Measurements from ENCODE around the gene LSP1. TPM values are rescaled to one million over a fixed set of nuclear protein-coding genes. Genes with fewer than 3 reads are reported as not detected.

Gene LSP1
- total RNA-seq, 1 donor from 2014 or later, result 29.5 TPM

DNA sequence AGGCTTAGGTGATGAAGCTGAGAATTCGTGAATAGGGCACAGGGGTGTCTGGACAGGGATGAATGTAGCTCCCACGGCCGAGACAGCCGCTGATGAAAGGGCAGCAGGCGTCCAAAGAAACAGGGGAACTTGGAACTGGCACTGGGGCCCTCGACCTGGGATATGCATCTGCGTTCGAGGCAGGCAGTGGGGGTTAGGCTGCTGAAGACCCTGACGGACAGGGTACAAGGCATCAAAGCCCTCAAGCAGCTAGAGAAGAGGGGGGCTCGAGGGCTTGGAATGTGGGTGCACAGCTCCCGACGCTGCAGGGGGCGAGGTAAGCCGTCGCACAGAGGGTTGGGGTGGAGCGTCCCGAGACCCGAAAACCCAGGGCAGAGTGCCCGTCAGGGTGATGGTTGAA lies 25.0 kb upstream of the LSP1 start:
- no peak overlapping the region for H3K4me3 Mint-ChIP-seq (ENCODE audit: unreplicated experiment)
- no peak for TF ChIP-seq CTCF (IDR thresholded peaks at IDR 0.05)
- H3K27ac Mint-ChIP-seq (ENCODE audit: unreplicated experiment), result peak overlapping the region; percentile 97
- no peaks in the 10 kb centered on the region for H3K27me3 Mint-ChIP-seq (ENCODE audit: unreplicated experiment)
- H3K9me3 Mint-ChIP-seq (ENCODE audit: unreplicated experiment), result no peaks in the 10 kb centered on the region
- H3K4me1 Mint-ChIP-seq (ENCODE audit: unreplicated experiment), result peaks cover 70% of the 10 kb centered on the region
- no peak for DNase-seq (ENCODE audit: extremely low spot score, unreplicated experiment)
- no peaks in the 10 kb centered on the region for H3K36me3 Mint-ChIP-seq (ENCODE audit: unreplicated experiment)

DNA sequence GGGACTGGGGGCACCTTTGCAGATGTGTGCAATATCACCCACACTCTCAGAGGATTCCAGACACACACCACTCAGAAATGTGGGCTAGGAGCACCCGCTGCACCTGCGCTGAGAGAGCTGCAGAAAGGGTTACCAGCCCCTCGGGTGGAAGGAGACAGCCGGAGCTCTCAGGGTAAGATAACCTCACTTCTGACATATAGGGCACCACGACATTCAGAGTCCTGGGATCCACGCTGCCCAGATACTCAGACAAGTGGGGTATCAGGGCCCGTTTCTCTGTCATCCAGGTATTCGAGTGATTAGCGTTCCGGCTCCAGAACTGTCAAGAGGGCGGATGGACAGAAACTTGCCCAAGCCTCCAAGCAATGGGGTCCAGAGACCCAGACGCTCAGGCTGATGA lies 24.3 kb upstream of the LSP1 start:
- Mint-ChIP-seq H3K27ac (ENCODE audit: unreplicated experiment) (peak overlapping the region; percentile 97), H3K36me3 (ENCODE audit: unreplicated experiment) (no peaks in the 10 kb centered on the region), H3K4me1 (ENCODE audit: unreplicated experiment) (peaks cover 73% of the 10 kb centered on the region), H3K27me3 (ENCODE audit: unreplicated experiment) (no peaks in the 10 kb centered on the region), H3K9me3 (ENCODE audit: unreplicated experiment) (no peaks in the 10 kb centered on the region), H3K4me3 (ENCODE audit: unreplicated experiment) (no peak overlapping the region)
- no peak for DNase-seq (ENCODE audit: extremely low spot score, unreplicated experiment)
- no peak for TF ChIP-seq CTCF (IDR thresholded peaks at IDR 0.05)

DNA sequence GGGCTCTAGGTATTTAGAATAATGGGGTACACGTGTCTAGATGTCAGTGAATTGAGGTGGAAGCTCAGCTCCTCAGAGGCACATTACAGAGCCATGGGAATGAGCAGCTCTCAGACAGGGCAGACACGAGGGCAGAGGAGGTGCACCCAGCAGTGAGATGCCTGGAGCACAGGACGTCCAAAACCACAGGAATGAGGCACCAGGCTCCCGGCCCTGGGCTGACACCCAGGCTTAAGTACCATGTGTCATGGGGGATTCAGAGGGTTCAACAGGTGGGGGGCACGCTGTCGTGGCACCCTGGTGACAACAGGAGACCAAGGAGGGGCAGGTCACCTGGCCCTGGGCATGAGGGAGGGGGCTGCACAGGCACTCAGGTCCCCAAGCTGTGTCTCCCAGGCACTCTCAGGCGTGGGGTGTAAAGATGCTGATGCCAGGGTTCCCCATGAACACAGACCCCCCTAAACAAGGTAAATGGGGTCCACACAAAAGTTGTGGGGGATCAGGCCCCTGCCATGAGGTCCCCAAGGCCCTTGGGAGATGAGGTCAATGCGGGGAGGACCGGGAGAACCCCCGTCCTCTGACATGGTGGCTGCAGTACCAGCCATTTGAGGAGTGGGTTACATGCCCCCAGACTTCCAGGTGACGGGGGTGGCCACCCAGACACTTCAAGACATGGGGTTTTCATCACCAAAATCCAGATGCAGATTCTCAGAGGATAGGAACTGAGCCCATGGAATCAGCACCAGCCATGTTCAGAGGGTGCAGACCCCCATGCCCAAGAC lies 23.7 kb upstream of the LSP1 start:
- DNase-seq (ENCODE audit: extremely low spot score, unreplicated experiment), result no peak
- H3K4me3 Mint-ChIP-seq (ENCODE audit: unreplicated experiment), result peak overlapping the region; percentile 35
- peak overlapping the region; percentile 97 for H3K27ac Mint-ChIP-seq (ENCODE audit: unreplicated experiment)
- H3K9me3 Mint-ChIP-seq (ENCODE audit: unreplicated experiment), result no peaks in the 10 kb centered on the region
- TF ChIP-seq CTCF (IDR thresholded peaks at IDR 0.05), result no peak
- H3K27me3 Mint-ChIP-seq (ENCODE audit: unreplicated experiment), result no peaks in the 10 kb centered on the region
- H3K36me3 Mint-ChIP-seq (ENCODE audit: unreplicated experiment), result no peaks in the 10 kb centered on the region
- H3K4me1 Mint-ChIP-seq (ENCODE audit: unreplicated experiment), result peaks cover 70% of the 10 kb centered on the region

GRCh38 chr11:1830004-1830321 lies 22.9 kb upstream of the LSP1 start:
- H3K36me3 Mint-ChIP-seq (ENCODE audit: unreplicated experiment), result no peaks in the 10 kb centered on the region
- H3K27me3 Mint-ChIP-seq (ENCODE audit: unreplicated experiment), result no peaks in the 10 kb centered on the region
- DNase-seq (ENCODE audit: extremely low spot score, unreplicated experiment), result no peak
- TF ChIP-seq CTCF (IDR thresholded peaks at IDR 0.05), result no peak
- no peaks in the 10 kb centered on the region for H3K9me3 Mint-ChIP-seq (ENCODE audit: unreplicated experiment)
- H3K27ac Mint-ChIP-seq (ENCODE audit: unreplicated experiment), result peak overlapping the region; percentile 67
- H3K4me1 Mint-ChIP-seq (ENCODE audit: unreplicated experiment), result peaks cover 73% of the 10 kb centered on the region
- H3K4me3 Mint-ChIP-seq (ENCODE audit: unreplicated experiment), result no peak overlapping the region

GRCh38 chr11:1830322-1831223 lies 22.3 kb upstream of the LSP1 start:
- Mint-ChIP-seq H3K9me3 (ENCODE audit: unreplicated experiment) (no peaks in the 10 kb centered on the region), H3K4me3 (ENCODE audit: unreplicated experiment) (no peak overlapping the region), H3K27me3 (ENCODE audit: unreplicated experiment) (no peaks in the 10 kb centered on the region), H3K27ac (ENCODE audit: unreplicated experiment) (peak overlapping the region; percentile 67), H3K4me1 (ENCODE audit: unreplicated experiment) (peaks cover 74% of the 10 kb centered on the region), H3K36me3 (ENCODE audit: unreplicated experiment) (no peaks in the 10 kb centered on the region)
- no peak for TF ChIP-seq CTCF (IDR thresholded peaks at IDR 0.05)
- DNase-seq (ENCODE audit: extremely low spot score, unreplicated experiment), result no peak
